HEK293T (cell line): ENCODE data around the gene CD24.
A peak's percentile ranks its signal among the peaks of the same experiment; 100 is the strongest.
"Not testable (repeated sequence)": the region's sequence is repeated elsewhere in the genome, so short reads cannot be mapped to it uniquely, and the experiment has no call there.

ENCODE experiments used
- CTCF ChIA-PET: fragments of 350-600 bp; formaldehyde crosslinking; extraction: SDS; loops from one replicate; lab custom pipeline; 2021; ENCODE audit warnings: antibody characterized with exemption, inconsistent platforms; lab: Yijun Ruan, JAX
- POLR2A ChIA-PET: fragments of 350-600 bp; formaldehyde crosslinking; extraction: SDS; loops from one replicate; lab custom pipeline; 2020; ENCODE audit warnings: antibody characterized with exemption, inconsistent platforms; lab: Yijun Ruan, JAX
- DNase-seq: peaks from one replicate; pipeline ENCODE4 v3.0.0; 2012; ENCODE audit warnings: mixed read lengths; ENCODE audit errors: extremely low spot score
- ARNT ChIP-seq: fragments of 450-650 bp; IDR thresholded peaks from 2 replicates; pipeline ENCODE4 v1.6.1; 2017; ENCODE audit warnings: mild to moderate bottlenecking
- BHLHE40 ChIP-seq: fragments of 450-650 bp; IDR thresholded peaks from 2 replicates; pipeline ENCODE4 v1.6.1; 2016; ENCODE audit warnings: mild to moderate bottlenecking, moderate library complexity, borderline replicate concordance
- CTBP1 ChIP-seq: fragments of 450-650 bp; IDR thresholded peaks from 2 replicates; pipeline ENCODE4 v1.6.1; 2016; ENCODE audit warnings: borderline replicate concordance
- ELF4 ChIP-seq: fragments of 450-650 bp; IDR thresholded peaks from 2 replicates; pipeline ENCODE4 v1.6.1; 2017; ENCODE audit warnings: antibody characterized with exemption
- FOXA1 ChIP-seq: fragments of 450-650 bp; IDR thresholded peaks from 2 replicates; pipeline ENCODE4 v1.6.1; 2016; ENCODE audit warnings: mild to moderate bottlenecking
- FOXK2 ChIP-seq: fragments of 450-650 bp; IDR thresholded peaks from 2 replicates; pipeline ENCODE4 v1.6.1; 2016; ENCODE audit warnings: mild to moderate bottlenecking
- FOXM1 ChIP-seq: fragments of 450-650 bp; IDR thresholded peaks from 2 replicates; pipeline ENCODE4 v1.6.1; 2017; ENCODE audit warnings: mild to moderate bottlenecking, borderline replicate concordance
- HDGF ChIP-seq: fragments of 450-650 bp; IDR thresholded peaks from 2 replicates; pipeline ENCODE4 v1.6.1; 2017; ENCODE audit warnings: antibody characterized with exemption, borderline replicate concordance
- L3MBTL2 ChIP-seq: fragments of 450-650 bp; conservative IDR thresholded peaks from 2 replicates; pipeline ENCODE4 v1.6.1; 2016; ENCODE audit warnings: mild to moderate bottlenecking
- LEF1 ChIP-seq: fragments of 450-650 bp; IDR thresholded peaks from 2 replicates; pipeline ENCODE4 v1.6.1; 2017; ENCODE audit warnings: mild to moderate bottlenecking, borderline replicate concordance
- NFRKB ChIP-seq: fragments of 450-650 bp; IDR thresholded peaks from 2 replicates; pipeline ENCODE4 v1.6.1; 2016; ENCODE audit warnings: mild to moderate bottlenecking, moderate library complexity
- PKNOX1 ChIP-seq: fragments of 450-650 bp; IDR thresholded peaks from 2 replicates; pipeline ENCODE4 v1.6.1; 2016
- SP1 ChIP-seq: fragments of 450-650 bp; IDR thresholded peaks from 2 replicates; pipeline ENCODE4 v1.6.1; 2017
- SUZ12 ChIP-seq: fragments of 450-650 bp; IDR thresholded peaks from 2 replicates; pipeline ENCODE4 v1.6.1; 2016; ENCODE audit warnings: mild to moderate bottlenecking
- TARDBP ChIP-seq: fragments of 450-650 bp; IDR thresholded peaks from 2 replicates; pipeline ENCODE4 v1.6.1; 2016
- ZNF384 ChIP-seq: fragments of 450-650 bp; IDR thresholded peaks from 2 replicates; pipeline ENCODE4 v1.6.1; 2016

The CD24 gene

DNA sequence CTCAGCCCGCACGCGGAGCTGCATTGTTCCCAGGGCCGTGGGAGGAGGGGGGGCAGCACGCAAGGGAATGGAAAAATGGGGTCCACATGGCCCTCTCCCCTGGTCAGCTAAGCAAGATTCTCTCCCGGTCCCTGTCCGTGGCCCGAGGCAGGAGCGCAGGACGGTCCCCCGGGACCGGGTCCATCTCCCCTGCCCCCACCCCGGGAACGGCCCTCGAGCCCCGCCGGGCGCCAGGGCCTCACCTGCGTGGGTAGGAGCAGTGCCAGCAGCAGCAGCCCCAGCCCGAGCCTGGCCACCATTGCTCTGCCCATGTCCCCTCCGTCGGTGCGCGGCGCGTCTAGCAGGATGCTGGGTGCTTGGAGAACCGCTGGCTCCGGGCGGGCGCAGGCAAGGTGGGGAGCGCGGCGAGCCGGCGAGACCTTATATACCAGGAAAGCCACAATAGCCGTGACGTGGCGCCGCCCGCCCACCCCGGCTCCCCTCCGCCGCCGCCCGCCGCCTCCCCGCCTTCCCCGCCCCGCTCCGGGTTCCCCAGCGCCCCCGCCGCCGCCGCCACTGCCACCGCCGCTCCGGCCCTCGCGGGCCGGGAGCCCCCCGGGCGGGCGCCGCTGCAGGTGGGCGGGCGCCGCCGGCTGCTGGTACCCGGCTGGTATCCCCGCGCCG is at the start of gene CD24:
CD24 (minus strand) TSS at position 394 of the 663 bp plus-strand sequence; CDS start at position 311, 83 bp downstream.
- ChIA-PET POLR2A (interaction anchor here (1.3 kb wide), 1 partner anchor 225 kb away, joined by 5 read pairs; no protein-coding TSS in a partner anchor), CTCF (no interaction called here)
- no peak for TF ChIP-seq PKNOX1
- TF ChIP-seq TARDBP = no peak
- TF ChIP-seq ARNT = no peak
- no peak for TF ChIP-seq NFRKB
- TF ChIP-seq FOXK2 = no peak
- no peak for TF ChIP-seq SUZ12
- no peak for TF ChIP-seq BHLHE40
- no peak for TF ChIP-seq ZNF384
- TF ChIP-seq SP1 = no peak
- TF ChIP-seq LEF1 = no peak
- TF ChIP-seq FOXM1 = no peak
- no peak for TF ChIP-seq HDGF
- no peak for TF ChIP-seq CTBP1
- TF ChIP-seq L3MBTL2 = no peak
- TF ChIP-seq FOXA1 = no peak
- no peak for TF ChIP-seq ELF4
- DNase-seq = peak; percentile 22

- ChIA-PET CTCF (interaction anchor here (2.1 kb wide), 1 partner anchor 24 kb away, joined by 6 read pairs; no protein-coding TSS in a partner anchor), POLR2A (no interaction called here)
- no peak for TF ChIP-seq FOXA1
- TF ChIP-seq HDGF = no peak
- no peak for TF ChIP-seq BHLHE40
- TF ChIP-seq ARNT = no peak
- TF ChIP-seq FOXM1 = no peak
- no peak for DNase-seq
Observed at GRCh38 chr6:107021446-107022185, 47.1 kb upstream of the CD24 start.

GRCh38 chr6:107020239-107020638 is 45.7 kb upstream of the CD24 start:
- CTCF ChIA-PET = no interaction called here
- POLR2A ChIA-PET = no interaction called here
- TF ChIP-seq FOXK2 = no peak
- TF ChIP-seq ZNF384 = 0 out of 2 replicates have a peak, but pooled peaks have one; percentile 18
- DNase-seq = no peak

GRCh38 chr6:107019628-107020027 is 45.1 kb upstream of the CD24 start:
- DNase-seq, POLR2A ChIA-PET, CTCF ChIA-PET: not testable (repeated sequence)

DNA sequence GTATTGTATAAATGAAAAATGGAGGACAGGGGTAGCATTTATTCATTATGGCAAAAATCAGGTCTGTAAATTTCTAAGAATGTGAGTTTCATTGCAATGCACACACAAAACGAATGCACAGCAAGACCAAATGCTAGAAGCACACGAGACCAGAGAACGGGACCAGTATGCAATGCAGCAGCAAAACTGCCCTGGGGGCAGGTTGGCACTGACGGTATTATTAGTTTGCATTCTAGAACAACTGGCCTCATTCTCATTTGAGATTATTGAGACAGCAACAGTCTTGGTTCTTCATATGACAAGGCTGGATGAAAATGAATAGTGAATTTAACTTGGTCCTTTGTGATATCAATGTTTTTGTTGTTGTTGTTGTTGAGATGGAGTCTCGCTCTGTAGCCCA is 44.5 kb upstream of the CD24 start:
- no peak for DNase-seq
- ChIA-PET CTCF (no interaction called here), POLR2A (no interaction called here)
- no peak for TF ChIP-seq HDGF
- TF ChIP-seq FOXA1 = no peak

DNA sequence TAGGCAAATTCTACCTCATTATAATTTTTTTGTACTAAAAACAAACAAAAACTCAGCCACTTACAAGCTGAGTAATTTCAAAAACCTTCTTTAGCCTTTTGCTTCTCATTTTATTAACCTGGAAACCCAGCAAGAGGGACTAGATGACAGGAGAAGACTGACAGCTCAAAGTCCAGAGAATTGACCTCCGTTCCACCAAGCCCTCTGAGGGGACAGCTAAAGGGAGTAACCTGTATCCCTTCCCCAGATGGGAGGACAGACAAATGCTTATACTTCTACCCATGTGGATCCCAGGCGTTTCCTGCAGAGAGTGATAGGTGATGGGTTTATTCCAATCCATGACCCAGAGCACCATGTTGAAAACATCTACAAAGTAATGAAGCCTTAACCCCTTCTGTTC is 35.0 kb upstream of the CD24 start:
- TF ChIP-seq PKNOX1 (no peak), TARDBP (no peak), CTBP1 (no peak), ZNF384 (no peak), SUZ12 (no peak), ARNT (no peak), SP1 (no peak), L3MBTL2 (no peak), HDGF (no peak), ELF4 (no peak), FOXM1 (no peak), NFRKB (no peak), BHLHE40 (no peak), FOXK2 (no peak), LEF1 (no peak), FOXA1 (no peak)
- POLR2A ChIA-PET = no interaction called here
- DNase-seq = no peak
- CTCF ChIA-PET = no interaction called here
